LNCaP clone FGC (cell line): ENCODE measurements around the gene MAP1LC3A.
A peak's percentile ranks its signal among the peaks of the same experiment; 100 is the strongest.

Source experiments
- DNase-seq: peaks from one replicate; pipeline ENCODE4 v3.0.0-alpha.2; 2011; ENCODE audit warnings: low read depth
- H3K4me3 ChIP-seq: 2 replicates; pipeline ENCODE4 v1.5.1; 2011; ENCODE audit warnings: mild to moderate bottlenecking, low read depth, low read length, control low read depth
- CTCF ChIP-seq: IDR thresholded peaks from 2 replicates; pipeline ENCODE4 v1.5.1; 2012; ENCODE audit warnings: mild to moderate bottlenecking; ENCODE audit not compliant: control insufficient read depth, insufficient read depth; ENCODE audit errors: extremely low read depth

Gene MAP1LC3A

GRCh38 chr20:34575756-34576155 is 17.2 kb downstream of the MAP1LC3A start:
- TF ChIP-seq CTCF = no peak
- H3K4me3 ChIP-seq = no peak overlapping the region
- no peak for DNase-seq

GRCh38 chr20:34577061-34577460 is 18.5 kb downstream of the MAP1LC3A start:
- H3K4me3 ChIP-seq = no peak overlapping the region
- no peak for DNase-seq
- TF ChIP-seq CTCF = no peak

- H3K4me3 ChIP-seq = no peak overlapping the region
- TF ChIP-seq CTCF = no peak
- no peak for DNase-seq
Measured at GRCh38 chr20:34578025-34578424, 19.5 kb downstream of the MAP1LC3A start.

- DNase-seq = no peak
- TF ChIP-seq CTCF = no peak
- no peak overlapping the region for H3K4me3 ChIP-seq
Measured at GRCh38 chr20:34578521-34578920, 20.0 kb downstream of the MAP1LC3A start.

- TF ChIP-seq CTCF = peak; percentile 92
- DNase-seq = peak; percentile 81
- H3K4me3 ChIP-seq = no peak overlapping the region
Measured at GRCh38 chr20:34579191-34579978, 20.9 kb downstream of the MAP1LC3A start.

GRCh38 chr20:34579979-34580940 is 21.7 kb downstream of the MAP1LC3A start:
- H3K4me3 ChIP-seq = no peak overlapping the region

More at GRCh38 chr20:34579979-34580940, 21.7 kb downstream of the MAP1LC3A start:
- no peak for TF ChIP-seq CTCF
- DNase-seq = no peak
